Measurements from ENCODE around the gene PRKCB. TPM values are rescaled to one million over a fixed set of nuclear protein-coding genes. Genes with fewer than 3 reads are reported as not detected.
"Not testable (repeated sequence)": the region's sequence is repeated elsewhere in the genome, so short reads cannot be mapped to it uniquely, and the experiment has no call there.

Gene PRKCB
- total RNA-seq, 6 donors from 2014 or later: 9.6 to 28.0 (median 13.9) TPM

DNA sequence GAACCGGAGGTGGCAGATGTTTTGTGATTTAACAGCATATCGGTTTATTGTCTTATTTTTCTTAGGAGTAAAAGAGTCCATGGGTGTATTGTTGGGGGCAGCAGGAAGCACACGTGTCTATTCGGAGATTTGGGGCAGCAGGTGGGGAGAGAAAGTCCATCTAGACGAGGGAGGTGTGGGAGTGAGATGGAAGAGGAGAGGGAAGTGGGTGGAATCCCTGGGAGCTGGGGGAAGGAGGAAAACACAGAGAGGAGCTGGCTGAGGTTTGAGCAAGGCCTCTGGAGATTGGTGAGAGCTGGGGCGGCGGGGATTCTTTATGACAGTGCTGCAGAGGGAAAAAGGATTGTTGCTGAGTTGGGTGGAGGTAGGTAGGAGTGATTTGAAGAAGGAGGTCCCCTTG, 72.1 kb downstream of the PRKCB start:
- WGBS, 2 donors: 59 to 65% methylated on average over 7 of the region's 7 CpGs
- TF ChIP-seq POLR2AphosphoS5 (IDR thresholded peaks at IDR 0.05): no peak
- TF ChIP-seq, protein P1, sequence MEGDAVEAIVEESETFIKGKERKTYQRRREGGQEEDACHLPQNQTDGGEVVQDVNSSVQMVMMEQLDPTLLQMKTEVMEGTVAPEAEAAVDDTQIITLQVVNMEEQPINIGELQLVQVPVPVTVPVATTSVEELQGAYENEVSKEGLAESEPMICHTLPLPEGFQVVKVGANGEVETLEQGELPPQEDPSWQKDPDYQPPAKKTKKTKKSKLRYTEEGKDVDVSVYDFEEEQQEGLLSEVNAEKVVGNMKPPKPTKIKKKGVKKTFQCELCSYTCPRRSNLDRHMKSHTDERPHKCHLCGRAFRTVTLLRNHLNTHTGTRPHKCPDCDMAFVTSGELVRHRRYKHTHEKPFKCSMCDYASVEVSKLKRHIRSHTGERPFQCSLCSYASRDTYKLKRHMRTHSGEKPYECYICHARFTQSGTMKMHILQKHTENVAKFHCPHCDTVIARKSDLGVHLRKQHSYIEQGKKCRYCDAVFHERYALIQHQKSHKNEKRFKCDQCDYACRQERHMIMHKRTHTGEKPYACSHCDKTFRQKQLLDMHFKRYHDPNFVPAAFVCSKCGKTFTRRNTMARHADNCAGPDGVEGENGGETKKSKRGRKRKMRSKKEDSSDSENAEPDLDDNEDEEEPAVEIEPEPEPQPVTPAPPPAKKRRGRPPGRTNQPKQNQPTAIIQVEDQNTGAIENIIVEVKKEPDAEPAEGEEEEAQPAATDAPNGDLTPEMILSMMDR (IDR thresholded peaks at IDR 0.05): no peak
- no peak for TF ChIP-seq EP300 (IDR thresholded peaks at IDR 0.05)
- no peak for TF ChIP-seq POLR2A (IDR thresholded peaks at IDR 0.05)
- DNase-seq: no peak

DNA sequence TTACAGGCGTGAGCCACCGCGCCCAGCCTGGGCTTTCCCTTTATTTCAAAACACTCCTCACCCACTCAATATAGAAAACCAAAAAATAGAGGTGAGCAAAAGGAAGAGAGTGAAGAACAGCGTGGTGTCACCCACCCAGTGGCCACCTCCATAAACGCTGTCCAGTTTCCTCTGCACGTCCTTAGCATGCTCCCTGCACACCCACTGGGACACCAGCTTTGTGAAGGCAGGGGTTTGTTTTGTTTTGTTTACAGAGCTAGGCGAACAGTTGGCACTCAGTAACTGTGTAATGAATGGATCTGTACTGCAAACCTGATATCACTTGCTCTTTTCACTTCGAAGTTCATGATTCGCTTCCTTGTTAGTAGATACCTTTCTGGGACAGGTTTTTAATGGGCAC, 73.0 kb downstream of the PRKCB start:
- no peaks in the 10 kb centered on the region for H3K9me3 ChIP-seq
- H3K27ac ChIP-seq: no peak overlapping the region
- DNase-seq (no peak), ATAC-seq (ENCODE audit: low FRiP score in 2 of 2) (no peak)
- TF ChIP-seq POLR2AphosphoS5 (IDR thresholded peaks at IDR 0.05) (no peak), POLR2A (IDR thresholded peaks at IDR 0.05) (no peak), EP300 (IDR thresholded peaks at IDR 0.05) (no peak)
- TF ChIP-seq, protein P1 (IDR thresholded peaks at IDR 0.05): no peak
- H3K4me1 ChIP-seq: no peaks in the 10 kb centered on the region
- 73 to 79% methylated on average over 9 of the region's 9 CpGs for WGBS, 2 donors
- H3K4me3 ChIP-seq: no peak overlapping the region
- no peaks in the 10 kb centered on the region for H3K27me3 ChIP-seq
- H3K36me3 ChIP-seq: no peaks in the 10 kb centered on the region

More for the DNA sequence above, 72.1 kb downstream of the PRKCB start:
- no peak for ATAC-seq (ENCODE audit: low FRiP score in 2 of 2)
- Histone ChIP-seq H3K36me3 (no peaks in the 10 kb centered on the region), H3K4me3 (no peak overlapping the region), H3K4me1 (no peaks in the 10 kb centered on the region), H3K27ac (no peak overlapping the region), H3K27me3 (no peaks in the 10 kb centered on the region), H3K9me3 (no peaks in the 10 kb centered on the region)

DNA sequence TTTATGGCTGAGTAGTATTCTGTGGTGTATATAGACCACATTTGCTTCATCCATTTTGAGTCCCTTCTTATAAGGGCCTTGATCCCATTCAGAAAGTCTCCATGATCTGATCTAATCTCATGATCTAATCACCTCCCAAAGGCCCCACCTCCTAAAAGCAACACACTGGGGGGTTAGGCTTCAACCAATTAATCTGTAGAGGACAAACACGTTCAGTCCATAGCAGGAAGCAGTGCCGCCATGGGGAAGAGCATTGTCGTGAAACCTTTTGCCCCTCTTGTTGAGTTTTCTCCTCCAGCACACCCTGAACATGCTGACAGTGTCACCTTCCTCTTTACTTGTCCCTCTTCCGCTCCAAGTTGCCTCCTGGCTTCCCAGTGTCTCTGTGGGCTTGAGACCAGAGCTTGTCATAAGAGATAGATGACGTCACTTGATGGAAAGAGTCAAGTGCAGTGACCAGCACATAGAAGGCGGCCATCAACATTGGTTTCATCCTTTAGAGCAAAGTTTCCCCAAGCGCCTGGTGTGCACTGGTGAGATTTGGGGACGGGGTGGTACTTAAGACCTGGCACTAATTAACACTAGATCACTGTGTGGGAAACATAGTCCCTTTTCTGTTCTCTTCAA, 74.1 kb downstream of the PRKCB start:
- DNase-seq (no peak), ATAC-seq (ENCODE audit: low FRiP score in 2 of 2) (no peak)
- Histone ChIP-seq H3K27ac (no peak overlapping the region), H3K9me3 (no peaks in the 10 kb centered on the region), H3K27me3 (no peaks in the 10 kb centered on the region), H3K36me3 (no peaks in the 10 kb centered on the region), H3K4me3 (no peak overlapping the region), H3K4me1 (no peaks in the 10 kb centered on the region)
- WGBS, 2 donors: 82% methylated on average over 8 of the region's 8 CpGs
- TF ChIP-seq POLR2AphosphoS5 (IDR thresholded peaks at IDR 0.05): no peak
- TF ChIP-seq EP300 (IDR thresholded peaks at IDR 0.05): no peak
- TF ChIP-seq, protein P1 (IDR thresholded peaks at IDR 0.05): no peak

DNA sequence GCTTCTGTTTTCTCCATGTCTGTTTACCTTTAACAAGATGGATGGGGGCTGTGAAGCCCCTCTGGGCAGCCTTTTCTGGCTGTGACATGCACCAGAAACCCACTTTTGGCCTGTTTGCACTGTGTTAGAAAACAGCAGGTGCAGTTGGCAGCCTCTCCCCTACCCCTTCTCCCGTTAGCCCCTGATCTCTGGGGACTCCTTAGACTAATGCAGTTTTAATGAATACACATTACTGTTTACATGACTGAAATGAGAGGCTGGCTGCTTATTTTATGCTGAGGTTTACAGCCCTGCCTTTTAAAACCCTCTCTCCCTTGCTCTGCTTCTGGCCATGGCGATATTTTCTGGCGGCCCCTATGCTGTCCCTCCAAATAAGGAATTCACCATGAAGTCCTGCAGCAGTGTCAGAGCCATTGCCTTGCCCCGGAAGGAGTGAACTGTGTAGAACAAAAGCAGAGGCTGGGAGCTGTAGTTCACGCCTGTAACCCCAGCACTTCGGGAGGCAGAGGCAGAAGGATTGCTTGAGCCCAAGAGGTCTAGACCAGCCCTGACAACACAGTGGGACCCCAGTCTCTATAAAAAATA, 79.3 kb downstream of the PRKCB start:
- no peaks in the 10 kb centered on the region for H3K9me3 ChIP-seq
- DNase-seq: no peak
- ATAC-seq (ENCODE audit: low FRiP score in 2 of 2): no peak
- no peaks in the 10 kb centered on the region for H3K36me3 ChIP-seq
- no peak for TF ChIP-seq POLR2AphosphoS5 (IDR thresholded peaks at IDR 0.05)
- TF ChIP-seq EP300 (IDR thresholded peaks at IDR 0.05): no peak
- no peak for TF ChIP-seq POLR2A (IDR thresholded peaks at IDR 0.05)
- TF ChIP-seq, protein P1 (IDR thresholded peaks at IDR 0.05): no peak
- H3K27me3 ChIP-seq: no peaks in the 10 kb centered on the region
- H3K27ac ChIP-seq: no peak overlapping the region
- 52 to 55% methylated on average over 6 of the region's 6 CpGs for WGBS, 2 donors
- no peak overlapping the region for H3K4me3 ChIP-seq
- H3K4me1 ChIP-seq: no peaks in the 10 kb centered on the region

DNA sequence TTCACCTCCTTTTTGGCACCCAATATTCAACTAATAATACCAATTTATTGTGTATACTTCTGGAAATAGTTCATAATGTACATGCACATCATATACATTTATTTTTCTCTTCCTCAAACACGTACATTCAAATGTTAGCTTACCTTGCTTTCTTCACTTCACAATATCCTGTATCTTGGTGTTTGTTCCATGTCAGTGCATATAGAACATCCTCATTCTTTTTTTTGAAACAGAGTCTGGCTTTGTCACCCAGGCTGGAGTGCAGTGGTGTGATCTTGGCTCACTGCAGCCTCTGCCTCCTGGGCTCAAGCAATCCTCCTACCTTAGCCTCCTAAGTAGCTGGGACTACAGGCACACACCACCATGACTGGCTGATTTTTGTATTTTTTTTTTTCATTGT, 80.8 kb downstream of the PRKCB start:
- not testable (repeated sequence) for H3K4me1 ChIP-seq; H3K27ac ChIP-seq; DNase-seq; H3K27me3 ChIP-seq; H3K4me3 ChIP-seq; H3K9me3 ChIP-seq; H3K36me3 ChIP-seq; ATAC-seq (ENCODE audit: low FRiP score in 2 of 2)
- WGBS, 2 donors: 70 to 86% methylated on average over 1 of the region's 1 CpG

Measured in upper lobe of left lung (tissue), 6 donors.